Measurements from ENCODE around the gene OR4E2. TPM values are rescaled to one million over a fixed set of nuclear protein-coding genes. Genes with fewer than 3 reads are reported as not detected.

The OR4E2 gene
- polyA plus RNA-seq, 3 donors, result not detected

DNA sequence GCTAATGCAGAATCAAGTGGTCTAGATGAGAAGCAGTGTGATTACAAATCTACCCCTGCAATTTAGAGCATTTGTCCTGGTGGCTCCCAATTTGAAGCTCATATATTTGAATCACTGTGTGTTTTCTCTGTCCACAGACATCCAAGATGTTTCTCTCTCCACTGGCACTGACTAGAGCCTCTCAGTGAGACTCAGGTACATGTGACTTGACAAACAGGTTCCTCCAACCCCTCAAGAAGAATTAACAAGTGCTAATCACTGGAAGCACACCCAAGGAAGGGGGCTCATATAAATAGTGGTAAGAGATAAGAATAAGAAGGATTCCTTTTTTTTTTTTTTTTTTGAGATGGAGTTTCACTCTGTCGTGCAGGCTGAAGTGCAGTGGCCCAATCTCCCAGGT lies 39.4 kb upstream of the OR4E2 start:
- H3K4me3 Mint-ChIP-seq, result no peak overlapping the region
- no peak overlapping the region for H3K9ac ChIP-seq (ENCODE audit: insufficient read depth, low read length, poor library complexity, severe bottlenecking)
- no peaks in the 10 kb centered on the region for H3K4me1 Mint-ChIP-seq
- no CpG with 5 or more reads among the region's 1 CpG for WGBS (ENCODE audit: insufficient coverage)
- H3K27ac ChIP-seq (ENCODE audit: low read depth in 1 of 2, low read length in 2 of 2), result no peak overlapping the region
- no peak overlapping the region for H3K4me3 ChIP-seq (replicated peaks in 1 of 3; ENCODE audit: low read depth in 2 of 3, low read length in 3 of 3)
- no peaks in the 10 kb centered on the region for H3K4me1 ChIP-seq (ENCODE audit: control insufficient read depth in 1 of 2, insufficient read depth in 2 of 2, low read length in 2 of 2)
- TF ChIP-seq, protein P1, sequence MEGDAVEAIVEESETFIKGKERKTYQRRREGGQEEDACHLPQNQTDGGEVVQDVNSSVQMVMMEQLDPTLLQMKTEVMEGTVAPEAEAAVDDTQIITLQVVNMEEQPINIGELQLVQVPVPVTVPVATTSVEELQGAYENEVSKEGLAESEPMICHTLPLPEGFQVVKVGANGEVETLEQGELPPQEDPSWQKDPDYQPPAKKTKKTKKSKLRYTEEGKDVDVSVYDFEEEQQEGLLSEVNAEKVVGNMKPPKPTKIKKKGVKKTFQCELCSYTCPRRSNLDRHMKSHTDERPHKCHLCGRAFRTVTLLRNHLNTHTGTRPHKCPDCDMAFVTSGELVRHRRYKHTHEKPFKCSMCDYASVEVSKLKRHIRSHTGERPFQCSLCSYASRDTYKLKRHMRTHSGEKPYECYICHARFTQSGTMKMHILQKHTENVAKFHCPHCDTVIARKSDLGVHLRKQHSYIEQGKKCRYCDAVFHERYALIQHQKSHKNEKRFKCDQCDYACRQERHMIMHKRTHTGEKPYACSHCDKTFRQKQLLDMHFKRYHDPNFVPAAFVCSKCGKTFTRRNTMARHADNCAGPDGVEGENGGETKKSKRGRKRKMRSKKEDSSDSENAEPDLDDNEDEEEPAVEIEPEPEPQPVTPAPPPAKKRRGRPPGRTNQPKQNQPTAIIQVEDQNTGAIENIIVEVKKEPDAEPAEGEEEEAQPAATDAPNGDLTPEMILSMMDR (IDR thresholded peaks at IDR 0.05), result no peak
- no peaks in the 10 kb centered on the region for H3K36me3 Mint-ChIP-seq
- H3K27me3 ChIP-seq (ENCODE audit: control insufficient read depth in 2 of 2, insufficient read depth in 2 of 2, low read length in 2 of 2), result no peaks in the 10 kb centered on the region
- no peak for DNase-seq
- no peak overlapping the region for H2AFZ ChIP-seq (ENCODE audit: insufficient read depth, low read depth, low read length, poor library complexity, severe bottlenecking)
- H3K9me3 Mint-ChIP-seq, result peaks cover 0 to 9% (median 0%) of the 10 kb centered on the region in 7 donors
- peaks cover 2 to 5% (median 3%) of the 10 kb centered on the region in 3 donors for H3K27me3 Mint-ChIP-seq (ENCODE audit: low read depth in 3 of 3)
- H3K36me3 ChIP-seq (replicated peaks in 1 of 2; ENCODE audit: control insufficient read depth in 1 of 2, insufficient read depth in 2 of 2, low read length in 2 of 2), result no peaks in the 10 kb centered on the region
- H3K9me3 ChIP-seq (replicated peaks in 1 of 2; ENCODE audit: control insufficient read depth in 1 of 2, insufficient read depth in 1 of 2, low read length in 2 of 2), result no peaks in the 10 kb centered on the region
- intact Hi-C loops (cut with micrococcal nuclease), result no loop called here
- H3K27ac Mint-ChIP-seq, result no peak overlapping the region
- no peaks in the 10 kb centered on the region for H3K79me2 ChIP-seq (ENCODE audit: insufficient read depth, low read length)
- H3K4me2 ChIP-seq (replicated peaks; ENCODE audit: extremely low read depth, low read length, poor library complexity, severe bottlenecking), result no peak overlapping the region
- no peaks in the 10 kb centered on the region for H4K20me1 ChIP-seq (ENCODE audit: insufficient read depth, low read length)

DNA sequence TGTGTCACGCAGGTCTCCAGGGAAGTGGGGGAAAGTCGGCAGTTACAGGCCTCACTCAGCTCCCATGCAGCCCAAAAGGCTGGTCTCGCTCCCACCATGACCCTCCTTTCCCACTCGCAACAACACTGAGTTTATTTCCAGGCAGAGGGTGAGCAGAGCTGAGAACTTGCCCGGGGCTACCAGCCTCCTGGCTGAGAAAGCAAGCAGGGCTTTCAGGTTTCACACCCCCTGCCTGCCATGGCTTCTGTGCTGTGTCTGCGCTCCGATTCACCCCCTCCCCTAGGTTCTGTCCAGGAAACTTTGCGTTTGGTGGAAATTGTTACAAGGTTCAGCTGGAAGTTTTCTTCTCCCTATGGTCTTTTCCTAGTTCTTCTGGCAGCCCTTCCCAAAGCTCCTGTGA lies 36.0 kb upstream of the OR4E2 start:
- no peaks in the 10 kb centered on the region for H3K27me3 ChIP-seq (ENCODE audit: control insufficient read depth in 2 of 2, insufficient read depth in 2 of 2, low read length in 2 of 2)
- no peaks in the 10 kb centered on the region for H3K4me1 ChIP-seq (ENCODE audit: control insufficient read depth in 1 of 2, insufficient read depth in 2 of 2, low read length in 2 of 2)
- no peaks in the 10 kb centered on the region for H3K36me3 Mint-ChIP-seq
- H3K4me1 Mint-ChIP-seq, result no peaks in the 10 kb centered on the region
- DNase-seq, result no peak
- H3K9ac ChIP-seq (ENCODE audit: insufficient read depth, low read length, poor library complexity, severe bottlenecking), result no peak overlapping the region
- no peak overlapping the region for H2AFZ ChIP-seq (ENCODE audit: insufficient read depth, low read depth, low read length, poor library complexity, severe bottlenecking)
- H3K4me3 ChIP-seq (replicated peaks in 1 of 3; ENCODE audit: low read depth in 2 of 3, low read length in 3 of 3), result no peak overlapping the region
- H4K20me1 ChIP-seq (ENCODE audit: insufficient read depth, low read length), result no peaks in the 10 kb centered on the region
- peaks cover under 1 to 3% (median 2%) of the 10 kb centered on the region in 3 donors for H3K27me3 Mint-ChIP-seq (ENCODE audit: low read depth in 3 of 3)
- H3K9me3 Mint-ChIP-seq, result peaks cover 0 to 12% (median 3%) of the 10 kb centered on the region in 7 donors
- no peaks in the 10 kb centered on the region for H3K9me3 ChIP-seq (replicated peaks in 1 of 2; ENCODE audit: control insufficient read depth in 1 of 2, insufficient read depth in 1 of 2, low read length in 2 of 2)
- no peaks in the 10 kb centered on the region for H3K36me3 ChIP-seq (replicated peaks in 1 of 2; ENCODE audit: control insufficient read depth in 1 of 2, insufficient read depth in 2 of 2, low read length in 2 of 2)
- WGBS (ENCODE audit: insufficient coverage), result 92% methylated on average over 5 of the region's 8 CpGs
- H3K4me3 Mint-ChIP-seq, result no peak overlapping the region
- H3K79me2 ChIP-seq (ENCODE audit: insufficient read depth, low read length), result no peaks in the 10 kb centered on the region
- no peak overlapping the region for H3K4me2 ChIP-seq (replicated peaks; ENCODE audit: extremely low read depth, low read length, poor library complexity, severe bottlenecking)
- no peak overlapping the region for H3K27ac ChIP-seq (ENCODE audit: low read depth in 1 of 2, low read length in 2 of 2)
- TF ChIP-seq, protein P1 (IDR thresholded peaks at IDR 0.05), result no peak
- no peak overlapping the region for H3K27ac Mint-ChIP-seq
- intact Hi-C loops (cut with micrococcal nuclease), result no loop called here

Measured in CD14-positive monocyte (primary cell).